ENCODE results near the gene ARSG. TPM values are rescaled to one million over a fixed set of nuclear protein-coding genes. Genes with fewer than 3 reads are reported as not detected.
"Not testable (repeated sequence)": the region's sequence is repeated elsewhere in the genome, so short reads cannot be mapped to it uniquely, and the experiment has no call there.

Gene ARSG
- total RNA-seq, 1 donor from 2014 or later: 8.7 TPM

DNA sequence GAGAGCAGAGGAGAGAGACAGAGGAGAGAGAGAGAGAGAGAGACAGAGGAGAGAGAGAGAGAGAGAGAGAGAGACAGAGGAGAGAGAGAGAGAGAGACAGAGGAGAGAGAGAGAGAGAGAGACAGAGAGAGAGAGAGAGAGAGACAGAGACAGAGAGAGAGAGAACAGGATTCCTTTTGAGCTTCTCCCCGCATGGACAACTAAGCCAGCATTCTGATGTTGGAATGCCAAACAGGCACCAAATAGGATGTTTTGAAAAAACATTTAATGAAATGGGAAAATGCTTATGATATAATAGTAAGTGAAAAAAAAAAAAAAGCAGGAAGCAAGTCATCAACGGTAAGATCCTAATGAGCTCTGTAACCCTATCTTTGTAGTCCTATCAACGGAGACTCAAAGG lies 60.7 kb downstream of the ARSG start:
- H3K9me3 Mint-ChIP-seq (ENCODE audit: unreplicated experiment): no peaks in the 10 kb centered on the region
- TF ChIP-seq CTCF (IDR thresholded peaks at IDR 0.05): no peak
- H3K4me1 Mint-ChIP-seq (ENCODE audit: unreplicated experiment): peaks cover 14% of the 10 kb centered on the region
- H3K4me3 Mint-ChIP-seq (ENCODE audit: unreplicated experiment): no peak overlapping the region
- no peak for DNase-seq (ENCODE audit: extremely low spot score, unreplicated experiment)
- H3K36me3 Mint-ChIP-seq (ENCODE audit: unreplicated experiment): no peaks in the 10 kb centered on the region
- no peak overlapping the region for H3K27ac Mint-ChIP-seq (ENCODE audit: unreplicated experiment)
- H3K27me3 Mint-ChIP-seq (ENCODE audit: unreplicated experiment): no peaks in the 10 kb centered on the region

DNA sequence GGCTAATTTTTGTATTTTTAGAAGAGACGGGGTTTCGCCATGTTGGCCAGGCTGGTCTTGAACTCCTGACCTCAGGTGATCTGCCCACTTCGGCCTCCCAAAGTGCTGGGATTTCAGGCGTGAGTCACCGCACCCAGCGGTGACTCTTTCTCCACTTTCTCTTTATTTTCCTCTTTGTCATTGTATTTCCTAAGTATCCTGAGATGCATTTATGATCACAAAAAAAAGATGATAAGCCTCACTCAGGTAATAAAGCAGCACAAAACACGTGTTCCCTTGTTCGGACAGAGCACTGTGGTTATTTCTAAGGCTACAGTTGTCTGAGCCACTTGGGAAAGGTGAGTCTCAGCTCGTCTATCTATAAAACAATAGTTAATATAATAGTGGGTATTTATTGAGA lies 61.4 kb downstream of the ARSG start:
- not testable (repeated sequence) for H3K36me3 Mint-ChIP-seq (ENCODE audit: unreplicated experiment); H3K9me3 Mint-ChIP-seq (ENCODE audit: unreplicated experiment); DNase-seq (ENCODE audit: extremely low spot score, unreplicated experiment); H3K27me3 Mint-ChIP-seq (ENCODE audit: unreplicated experiment); H3K4me3 Mint-ChIP-seq (ENCODE audit: unreplicated experiment); H3K27ac Mint-ChIP-seq (ENCODE audit: unreplicated experiment)
- peaks cover 14% of the 10 kb centered on the region for H3K4me1 Mint-ChIP-seq (ENCODE audit: unreplicated experiment)

GRCh38 chr17:68353111-68353521 lies 61.8 kb downstream of the ARSG start:
- DNase-seq (ENCODE audit: extremely low spot score, unreplicated experiment): no peak
- Mint-ChIP-seq H3K36me3 (ENCODE audit: unreplicated experiment) (no peaks in the 10 kb centered on the region), H3K4me1 (ENCODE audit: unreplicated experiment) (peaks cover 14% of the 10 kb centered on the region), H3K27me3 (ENCODE audit: unreplicated experiment) (no peaks in the 10 kb centered on the region), H3K27ac (ENCODE audit: unreplicated experiment) (no peak overlapping the region), H3K9me3 (ENCODE audit: unreplicated experiment) (no peaks in the 10 kb centered on the region), H3K4me3 (ENCODE audit: unreplicated experiment) (no peak overlapping the region)
- no peak for TF ChIP-seq CTCF (IDR thresholded peaks at IDR 0.05)

DNA sequence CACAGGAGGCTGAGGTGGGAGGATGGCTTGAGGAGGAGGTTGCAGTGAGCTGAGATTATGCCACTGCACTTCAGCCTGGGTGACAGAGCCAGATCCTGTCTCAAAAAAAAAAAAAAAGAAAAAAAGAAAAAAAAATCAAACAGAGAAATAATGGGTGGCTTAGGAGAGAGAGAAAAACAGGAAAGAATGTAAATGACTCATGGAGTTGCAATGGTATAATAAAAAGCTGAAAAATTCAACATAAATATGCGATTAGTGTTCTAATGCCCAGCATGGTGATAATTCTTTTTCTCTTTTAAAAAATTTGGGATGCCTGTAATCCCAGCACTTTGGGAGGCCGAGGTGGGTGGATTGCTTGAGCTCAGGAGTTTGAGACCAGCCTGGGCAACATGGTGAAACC lies 63.0 kb downstream of the ARSG start:
- not testable (repeated sequence) for H3K27me3 Mint-ChIP-seq (ENCODE audit: unreplicated experiment); DNase-seq (ENCODE audit: extremely low spot score, unreplicated experiment); H3K9me3 Mint-ChIP-seq (ENCODE audit: unreplicated experiment); H3K36me3 Mint-ChIP-seq (ENCODE audit: unreplicated experiment); H3K4me3 Mint-ChIP-seq (ENCODE audit: unreplicated experiment)
- peak overlapping the region; percentile 79 for H3K27ac Mint-ChIP-seq (ENCODE audit: unreplicated experiment)
- peaks cover 14% of the 10 kb centered on the region for H3K4me1 Mint-ChIP-seq (ENCODE audit: unreplicated experiment)

DNA sequence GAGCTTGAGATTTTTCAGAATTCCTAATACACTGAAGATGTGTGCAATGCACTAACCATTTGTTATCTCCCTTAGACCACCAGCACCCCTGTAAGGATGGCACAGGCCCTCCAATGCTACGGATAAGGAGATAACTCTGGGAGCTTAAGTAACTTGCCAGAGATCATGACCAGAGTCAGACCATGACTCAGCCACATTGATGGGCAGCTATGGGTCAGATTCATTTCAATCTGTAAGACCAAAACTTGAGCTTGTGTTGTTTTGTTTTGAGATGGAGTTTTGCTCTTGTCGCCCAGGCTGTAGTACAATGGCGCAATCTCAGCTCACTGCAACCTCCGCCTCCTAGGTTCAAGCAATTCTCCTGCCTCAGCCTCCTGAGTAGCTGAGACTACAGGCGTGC lies 63.8 kb downstream of the ARSG start:
- not testable (repeated sequence) for DNase-seq (ENCODE audit: extremely low spot score, unreplicated experiment); H3K9me3 Mint-ChIP-seq (ENCODE audit: unreplicated experiment); H3K27me3 Mint-ChIP-seq (ENCODE audit: unreplicated experiment); H3K4me3 Mint-ChIP-seq (ENCODE audit: unreplicated experiment); H3K36me3 Mint-ChIP-seq (ENCODE audit: unreplicated experiment)
- Mint-ChIP-seq H3K27ac (ENCODE audit: unreplicated experiment) (peak overlapping the region; percentile 79), H3K4me1 (ENCODE audit: unreplicated experiment) (peaks cover 14% of the 10 kb centered on the region)

GRCh38 chr17:68356520-68356919 lies 65.2 kb downstream of the ARSG start:
- no peak for TF ChIP-seq CTCF (IDR thresholded peaks at IDR 0.05)
- DNase-seq (ENCODE audit: extremely low spot score, unreplicated experiment): no peak
- H3K9me3 Mint-ChIP-seq (ENCODE audit: unreplicated experiment): no peaks in the 10 kb centered on the region

DNA sequence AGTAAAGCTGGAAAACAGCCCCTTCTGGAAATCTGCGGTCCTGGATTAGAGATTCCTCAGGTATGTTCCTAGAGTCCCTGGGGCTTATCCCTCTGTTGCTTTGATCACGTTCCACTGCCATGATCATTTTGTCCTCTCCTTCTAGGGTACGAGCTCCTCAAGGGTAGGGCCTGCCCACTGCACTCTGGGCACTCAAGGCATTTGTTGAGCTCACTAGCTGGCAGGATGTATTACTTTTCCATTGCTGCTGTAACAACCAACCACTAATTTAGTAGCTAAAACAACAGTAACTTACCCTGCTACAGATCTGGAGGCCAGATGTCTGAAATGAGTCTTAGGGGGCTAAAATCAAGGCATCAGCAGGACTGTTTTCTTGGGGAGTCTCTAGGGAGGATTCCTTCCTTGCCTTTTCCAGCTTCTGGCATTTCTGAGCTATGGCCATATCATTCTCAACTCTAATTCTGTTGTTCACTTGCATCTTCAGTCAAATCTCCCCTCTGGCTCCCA lies 65.7 kb downstream of the ARSG start:
- no peak for TF ChIP-seq CTCF (IDR thresholded peaks at IDR 0.05)
- DNase-seq (ENCODE audit: extremely low spot score, unreplicated experiment): no peak
- Mint-ChIP-seq H3K4me3 (ENCODE audit: unreplicated experiment) (no peak overlapping the region), H3K36me3 (ENCODE audit: unreplicated experiment) (no peaks in the 10 kb centered on the region), H3K4me1 (ENCODE audit: unreplicated experiment) (peaks cover 14% of the 10 kb centered on the region), H3K9me3 (ENCODE audit: unreplicated experiment) (no peaks in the 10 kb centered on the region), H3K27me3 (ENCODE audit: unreplicated experiment) (no peaks in the 10 kb centered on the region), H3K27ac (ENCODE audit: unreplicated experiment) (no peak overlapping the region)

More at GRCh38 chr17:68356520-68356919, 65.2 kb downstream of the ARSG start:
- no peaks in the 10 kb centered on the region for H3K36me3 Mint-ChIP-seq (ENCODE audit: unreplicated experiment)
- H3K4me1 Mint-ChIP-seq (ENCODE audit: unreplicated experiment): peaks cover 14% of the 10 kb centered on the region
- H3K4me3 Mint-ChIP-seq (ENCODE audit: unreplicated experiment): no peak overlapping the region
- H3K27me3 Mint-ChIP-seq (ENCODE audit: unreplicated experiment): no peaks in the 10 kb centered on the region
- H3K27ac Mint-ChIP-seq (ENCODE audit: unreplicated experiment): no peak overlapping the region
